ENCODE measurements around the gene ZNF335. TPM values are rescaled to one million over a fixed set of nuclear protein-coding genes. Genes with fewer than 3 reads are reported as not detected.
A peak's percentile ranks its signal among the peaks of the same experiment; 100 is the strongest.

Gene ZNF335
- total RNA-seq, 1 donor from 2014 or later: 24.1 TPM

- Histone ChIP-seq H3K4me1 (peaks cover 48% of the 10 kb centered on the region), H3K27me3 (no peaks in the 10 kb centered on the region), H3K4me3 (no peak overlapping the region), H3K27ac (peak overlapping the region; percentile 85), H3K36me3 (no peaks in the 10 kb centered on the region), H3K9me3 (no peaks in the 10 kb centered on the region)
- intact Hi-C loops (cut with DNase I): no loop called here
- DNase-seq (ENCODE audit: extremely low spot score in 2 of 2): no peak
- TF ChIP-seq POLR2A (IDR thresholded peaks at IDR 0.05) (no peak), CTCF (IDR thresholded peaks at IDR 0.05) (no peak), POLR2AphosphoS5 (IDR thresholded peaks at IDR 0.05; ENCODE audit: insufficient read depth in 1 of 2, low read depth in 1 of 2) (no peak)
These were observed 51.3 kb downstream of the ZNF335 start for GRCh38 chr20:45920462-45921336.

GRCh38 chr20:45919542-45920399 is 52.2 kb downstream of the ZNF335 start:
- DNase-seq (ENCODE audit: extremely low spot score in 2 of 2): no peak
- peak overlapping the region; percentile 85 for H3K27ac ChIP-seq
- intact Hi-C loops (cut with DNase I): no loop called here
- H3K27me3 ChIP-seq: no peaks in the 10 kb centered on the region
- no peaks in the 10 kb centered on the region for H3K9me3 ChIP-seq
- peak overlapping the region in 1 of 2 donors; percentile 10 for H3K4me3 ChIP-seq
- TF ChIP-seq POLR2AphosphoS5 (IDR thresholded peaks at IDR 0.05; ENCODE audit: insufficient read depth in 1 of 2, low read depth in 1 of 2) (no peak), CTCF (IDR thresholded peaks at IDR 0.05) (no peak), POLR2A (IDR thresholded peaks at IDR 0.05) (no peak)
- peaks cover 47% of the 10 kb centered on the region for H3K4me1 ChIP-seq
- no peaks in the 10 kb centered on the region for H3K36me3 ChIP-seq

GRCh38 chr20:45918779-45919537 is 53.0 kb downstream of the ZNF335 start:
- Histone ChIP-seq H3K27me3 (no peaks in the 10 kb centered on the region), H3K4me1 (peaks cover 39% of the 10 kb centered on the region), H3K27ac (peak overlapping the region; percentile 85), H3K36me3 (no peaks in the 10 kb centered on the region), H3K4me3 (no peak overlapping the region), H3K9me3 (no peaks in the 10 kb centered on the region)
- intact Hi-C loops (cut with DNase I): no loop called here
- no peak for DNase-seq (ENCODE audit: extremely low spot score in 2 of 2)
- no peak for TF ChIP-seq POLR2AphosphoS5 (IDR thresholded peaks at IDR 0.05; ENCODE audit: insufficient read depth in 1 of 2, low read depth in 1 of 2)
- TF ChIP-seq POLR2A (IDR thresholded peaks at IDR 0.05): no peak
- no peak for TF ChIP-seq CTCF (IDR thresholded peaks at IDR 0.05)

- Histone ChIP-seq H3K9me3 (no peaks in the 10 kb centered on the region), H3K27me3 (no peaks in the 10 kb centered on the region), H3K4me3 (no peak overlapping the region), H3K4me1 (peaks cover 35% of the 10 kb centered on the region), H3K36me3 (no peaks in the 10 kb centered on the region), H3K27ac (peak overlapping the region; percentile 85)
- no peak for TF ChIP-seq CTCF (IDR thresholded peaks at IDR 0.05)
- no peak for TF ChIP-seq POLR2AphosphoS5 (IDR thresholded peaks at IDR 0.05; ENCODE audit: insufficient read depth in 1 of 2, low read depth in 1 of 2)
- TF ChIP-seq POLR2A (IDR thresholded peaks at IDR 0.05): no peak
- no peak for DNase-seq (ENCODE audit: extremely low spot score in 2 of 2)
- intact Hi-C loops (cut with DNase I): no loop called here
These were observed 53.7 kb downstream of the ZNF335 start for GRCh38 chr20:45918182-45918737.

All from vagina (tissue), 2 donors.